Keratinocyte (primary cell): ENCODE measurements around the gene TMEM187. TPM values are rescaled to one million over a fixed set of nuclear protein-coding genes. Genes with fewer than 3 reads are reported as not detected.

Source experiments
- DNase-seq: peaks from one replicate; pipeline ENCODE4 v3.0.0-alpha.2; 2011; ENCODE audit warnings: low read depth, missing footprints, low spot score
- FAIRE-seq: peaks from 2 replicates; lab custom pipeline; 2011; peaks lifted over from hg19 to GRCh38; lab: Jason Lieb, UNC
- H2AFZ ChIP-seq: 2 replicates; pipeline ENCODE4 v1.6.0; 2012; ENCODE audit warnings: low read length, control low read depth, inconsistent platforms; ENCODE audit not compliant: control insufficient read depth
- H3K27ac ChIP-seq: 2 replicates; pipeline ENCODE4 v1.5.1; 2011; ENCODE audit warnings: low read length; ENCODE audit not compliant: control insufficient read depth, insufficient read depth
- H3K27me3 ChIP-seq: 3 replicates; pipeline ENCODE4 v1.6.0; 2011; ENCODE audit warnings: low read length; ENCODE audit not compliant: control insufficient read depth, insufficient read depth; ENCODE audit errors: extremely low read depth
- H3K36me3 ChIP-seq, 2 experiments: 2 replicates in 1 of 2; 3 replicates in 1 of 2; pipeline ENCODE4 v1.5.1; 2011; ENCODE audit warnings: low read length in 2 of 2, mild to moderate bottlenecking in 1 of 2; ENCODE audit not compliant: control insufficient read depth in 2 of 2, insufficient read depth in 2 of 2; ENCODE audit errors: extremely low read depth in 1 of 2
- H3K4me1 ChIP-seq: 3 replicates; pipeline ENCODE4 v1.5.1; 2011; ENCODE audit warnings: low read length; ENCODE audit not compliant: control insufficient read depth, insufficient read depth; ENCODE audit errors: extremely low read depth
- H3K4me2 ChIP-seq: 3 replicates; pipeline ENCODE4 v1.6.0; 2011; ENCODE audit warnings: low read depth, low read length; ENCODE audit not compliant: control insufficient read depth, insufficient read depth; ENCODE audit errors: extremely low read depth
- H3K4me3 ChIP-seq, 3 experiments: fragments of 200-600 bp in 1 of 3; sonication (generic) in 1 of 3; 2 replicates in 2 of 3; 3 replicates in 1 of 3; pipeline ENCODE4 v1.5.1; 2011 to 2016; ENCODE audit warnings: low read length in 3 of 3, mild to moderate bottlenecking in 3 of 3, control low read depth in 2 of 3, inconsistent platforms in 1 of 3, low read depth in 1 of 3, mixed read lengths in 1 of 3, mixed run types in 1 of 3, moderate library complexity in 1 of 3; ENCODE audit not compliant: control insufficient read depth in 2 of 3, insufficient read depth in 2 of 3; ENCODE audit errors: extremely low read depth in 1 of 3
- H3K79me2 ChIP-seq: 2 replicates; pipeline ENCODE4 v1.6.0; 2012; ENCODE audit warnings: low read length; ENCODE audit not compliant: control insufficient read depth, insufficient read depth
- H3K9ac ChIP-seq: 3 replicates; pipeline ENCODE4 v1.6.0; 2011; ENCODE audit warnings: low read length; ENCODE audit not compliant: control insufficient read depth, insufficient read depth; ENCODE audit errors: extremely low read depth
- H3K9me1 ChIP-seq: 3 replicates; pipeline ENCODE4 v1.6.0; 2011; ENCODE audit warnings: low read length; ENCODE audit not compliant: control insufficient read depth, insufficient read depth; ENCODE audit errors: extremely low read depth
- H3K9me3 ChIP-seq: 2 replicates; pipeline ENCODE4 v1.5.1; 2012; ENCODE audit warnings: low read depth, low read length; ENCODE audit not compliant: control insufficient read depth
- H4K20me1 ChIP-seq: 3 replicates; pipeline ENCODE4 v1.6.0; 2011; ENCODE audit warnings: low read length; ENCODE audit not compliant: control insufficient read depth, insufficient read depth; ENCODE audit errors: extremely low read depth
- CTCF ChIP-seq, 3 experiments: IDR thresholded peaks in 1 of 3; conservative IDR thresholded peaks in 1 of 3; optimal IDR thresholded peaks in 1 of 3; 2 replicates in 2 of 3; 3 replicates in 1 of 3; pipeline versions ENCODE3 to v1.5.1; 2011; ENCODE audit warnings: low read length in 3 of 3, mild to moderate bottlenecking in 3 of 3, moderate library complexity in 2 of 3, control low read depth in 1 of 3, inconsistent platforms in 1 of 3; ENCODE audit not compliant: insufficient read depth in 2 of 3; ENCODE audit errors: extremely low read depth in 1 of 3
- EZH2 ChIP-seq: IDR thresholded peaks from one replicate; pipeline ENCODE4 v1.6.1; 2012; ENCODE audit warnings: inconsistent platforms, mild to moderate bottlenecking, low read length, moderate library complexity
- dilution Hi-C: fragments of 300-500 bp; cut with MboI; formaldehyde crosslinking; loops from one replicate; pipeline ENCODE4 v1.7.0; 2020; ENCODE audit warnings: low sequenced_read_pairs; ENCODE audit not compliant: extremely low pct_ligation_motif_present
- polyA plus RNA-seq, 5 experiments: library from polyadenylated mRNA; depleted of rRNA in 3 of 5; stranded (reverse) in 3 of 5; stranded (forward) in 1 of 5; unstranded in 1 of 5; fragments of >200 nt; gene quantifications; 1 replicate in 1 of 5; 2 replicates in 3 of 5; 3 replicates in 1 of 5; pipeline versions ENCODE4 v1.2.1 to v1.2.3, GENCODE V29; 2011 to 2012; ENCODE audit warnings: missing spikeins in 2 of 5, low read depth in 1 of 5, low replicate concordance in 1 of 5

The TMEM187 gene
- polyA plus RNA-seq, 1 donor (not counting 4 experiments of a cell fraction or from before 2014, with no cell fraction given), result 6.6 TPM

GRCh38 chrX:153947009-153947769, 25.4 kb upstream of the TMEM187 start:
- peaks cover 6 to 20% of the 10 kb centered on the region in 2 experiments for H3K36me3 ChIP-seq
- TF ChIP-seq EZH2 (no peak), CTCF (optimal IDR thresholded peaks at IDR 0.05 in 1 of 3, IDR thresholded peaks at IDR 0.05 in 1 of 3, conservative IDR thresholded peaks at IDR 0.05 in 1 of 3; ENCODE audit: extremely low read depth in 1 of 3, insufficient read depth in 2 of 3, low read length in 3 of 3) (peak in 2 of 3 experiments; percentile 83 to 85)
- dilution Hi-C loops, result no loop called here
- no peaks in the 10 kb centered on the region for H3K79me2 ChIP-seq
- H4K20me1 ChIP-seq, result no peaks in the 10 kb centered on the region
- no peak overlapping the region for H3K4me3 ChIP-seq
- DNase-seq (no peak), FAIRE-seq (peak; percentile 79)
- no peak overlapping the region for H3K9ac ChIP-seq
- no peak overlapping the region for H3K27ac ChIP-seq
- H3K9me1 ChIP-seq, result no peaks in the 10 kb centered on the region
- no peak overlapping the region for H3K4me2 ChIP-seq
- H3K4me1 ChIP-seq, result no peaks in the 10 kb centered on the region
- H3K9me3 ChIP-seq, result no peaks in the 10 kb centered on the region
- H3K27me3 ChIP-seq, result no peaks in the 10 kb centered on the region
- H2AFZ ChIP-seq, result no peak overlapping the region

GRCh38 chrX:153948002-153948466, 24.5 kb upstream of the TMEM187 start:
- H2AFZ ChIP-seq, result no peak overlapping the region
- H3K9me1 ChIP-seq, result no peaks in the 10 kb centered on the region
- no peak for FAIRE-seq
- no peak overlapping the region for H3K4me3 ChIP-seq
- no peaks in the 10 kb centered on the region for H3K9me3 ChIP-seq
- H3K27me3 ChIP-seq, result no peaks in the 10 kb centered on the region
- DNase-seq, result no peak
- H3K79me2 ChIP-seq, result no peaks in the 10 kb centered on the region
- H3K9ac ChIP-seq, result no peak overlapping the region
- H3K27ac ChIP-seq, result no peak overlapping the region
- dilution Hi-C loops, result no loop called here
- no peak overlapping the region for H3K4me2 ChIP-seq
- H3K36me3 ChIP-seq, result peaks cover 9 to 24% of the 10 kb centered on the region in 2 experiments
- no peaks in the 10 kb centered on the region for H3K4me1 ChIP-seq
- no peaks in the 10 kb centered on the region for H4K20me1 ChIP-seq
- TF ChIP-seq CTCF (optimal IDR thresholded peaks at IDR 0.05 in 1 of 3, IDR thresholded peaks at IDR 0.05 in 1 of 3, conservative IDR thresholded peaks at IDR 0.05 in 1 of 3; ENCODE audit: extremely low read depth in 1 of 3, insufficient read depth in 2 of 3, low read length in 3 of 3) (no peak), EZH2 (no peak)
